HCT116 (cell line): Measurements from ENCODE around the gene UBAP1L. TPM values are rescaled to one million over a fixed set of nuclear protein-coding genes. Genes with fewer than 3 reads are reported as not detected.

Experiments used
- ATAC-seq: fragments of 200-7000 bp; cut with Tn5 transposase; 2 replicates; pipeline ENCODE4 v1.9.1; 2020; ENCODE audit warnings: mild to moderate bottlenecking, moderate library complexity
- BruUV-seq: library from RNA; stranded (reverse); fragments of 400-500 nt; replicated peaks from 2 replicates; lab custom pipeline; 2021; lab: Mats Ljungman, UMichigan
- CTCF ChIA-PET: fragments of 300-600 bp; sonication (Branson Sonifier 250); formaldehyde crosslinking; loops from one replicate; lab custom pipeline; 2021; ENCODE audit warnings: antibody characterized with exemption; lab: Charles Lee
- POLR2A ChIA-PET: fragments of 300-600, 350-600 bp; sonication (Branson Sonifier 250); formaldehyde crosslinking; loops from one replicate; lab custom pipeline; 2021; ENCODE audit warnings: antibody characterized with exemption; lab: Charles Lee
- RAD21 ChIA-PET, 2 experiments: fragments of 300-600 bp; sonication (Branson Sonifier 250); formaldehyde crosslinking; loops; one replicate each; lab custom pipeline; 2023; ENCODE audit warnings: low total read pairs in 2 of 2; ENCODE audit not compliant: uncharacterized antibody in 2 of 2, unreplicated experiment in 2 of 2, low non-redundant PET in 1 of 2; lab: Charles Lee
- DNase-seq: peaks from one replicate; pipeline ENCODE4 v3.0.0-alpha.2; 2010; ENCODE audit warnings: low read depth, low spot score
- H2AFZ ChIP-seq: fragments of 200-600 bp; shearing (Covaris generic), sonication (generic); 2 replicates; pipeline ENCODE4 v1.6.1; 2017; ENCODE audit warnings: low read depth, mixed run types, mixed read lengths, antibody characterized with exemption, low read length; ENCODE audit not compliant: poor library complexity, severe bottlenecking
- H3K27ac ChIP-seq: 2 replicates; pipeline ENCODE4 v1.5.1; 2012; ENCODE audit warnings: low read depth, low read length
- H3K27me3 ChIP-seq: fragments of 200-600 bp; sonication (generic); 2 replicates; pipeline ENCODE4 v1.6.1; 2016; ENCODE audit warnings: mixed run types, low read length, mixed read lengths; ENCODE audit not compliant: insufficient read depth
- H3K36me3 ChIP-seq, 2 experiments: fragments of 200-500 bp in 1 of 2; fragments of 200-600 bp in 1 of 2; sonication (Bioruptor generic) in 1 of 2; sonication (generic) in 1 of 2; 2 replicates each; pipeline versions ENCODE4 v1.5.1 to v1.6.1; 2014 to 2016; ENCODE audit warnings: low read length in 2 of 2, inconsistent platforms in 1 of 2, mixed read lengths in 1 of 2, mixed run types in 1 of 2; ENCODE audit not compliant: insufficient read depth in 2 of 2, control insufficient read depth in 1 of 2
- H3K4me1 ChIP-seq, 2 experiments: fragments of 200-600 bp in 1 of 2; sonication (generic) in 1 of 2; 2 replicates each; pipeline versions ENCODE4 v1.5.1 to v1.6.1; 2012 to 2017; ENCODE audit warnings: low read length in 2 of 2, inconsistent platforms in 1 of 2, mild to moderate bottlenecking in 1 of 2, mixed read lengths in 1 of 2, mixed run types in 1 of 2, moderate library complexity in 1 of 2; ENCODE audit not compliant: insufficient read depth in 2 of 2, control insufficient read depth in 1 of 2
- H3K4me2 ChIP-seq: fragments of 200-600 bp; sonication (generic); 2 replicates; pipeline ENCODE4 v1.6.1; 2017; ENCODE audit warnings: mixed run types, low read length, mixed read lengths
- H3K4me3 ChIP-seq, 2 experiments: fragments of 200-600 bp in 1 of 2; sonication (generic) in 1 of 2; replicated peaks in 1 of 2; 2 replicates each; pipeline ENCODE4 v1.5.1; 2011 to 2016; ENCODE audit warnings: low read length in 2 of 2, control low read depth in 1 of 2, low read depth in 1 of 2, mild to moderate bottlenecking in 1 of 2, mixed read lengths in 1 of 2, mixed run types in 1 of 2
- H3K79me2 ChIP-seq: fragments of 200-600 bp; sonication (generic); 2 replicates; pipeline ENCODE4 v1.6.1; 2017; ENCODE audit warnings: mild to moderate bottlenecking, mixed run types, low read length, moderate library complexity, mixed read lengths; ENCODE audit not compliant: insufficient read depth
- H3K9ac ChIP-seq: fragments of 200-600 bp; sonication (generic); 2 replicates; pipeline ENCODE4 v1.6.1; 2016; ENCODE audit warnings: low read length, mixed read lengths
- H3K9me2 ChIP-seq: fragments of 200-600 bp; sonication (generic), shearing (Covaris generic); 2 replicates; pipeline ENCODE4 v1.6.1; 2017; ENCODE audit warnings: mixed run types, mild to moderate bottlenecking, moderate library complexity; ENCODE audit not compliant: insufficient read depth
- H3K9me3 ChIP-seq, 2 experiments: fragments of 200-500 bp in 1 of 2; fragments of 200-600 bp in 1 of 2; sonication (Bioruptor generic) in 1 of 2; sonication (generic) in 1 of 2; 2 replicates each; pipeline ENCODE4 v1.6.1; 2014 to 2017; ENCODE audit warnings: low read length in 2 of 2, mixed read lengths in 2 of 2, inconsistent platforms in 1 of 2, low read depth in 1 of 2, mild to moderate bottlenecking in 1 of 2, mixed run types in 1 of 2, moderate library complexity in 1 of 2; ENCODE audit not compliant: control insufficient read depth in 1 of 2, insufficient read depth in 1 of 2
- H4K20me1 ChIP-seq: fragments of 200-600 bp; sonication (generic), shearing (Covaris generic); 2 replicates; pipeline ENCODE4 v1.6.1; 2017; ENCODE audit warnings: mixed run types, mild to moderate bottlenecking, moderate library complexity; ENCODE audit not compliant: insufficient read depth
- ATF3 ChIP-seq: IDR thresholded peaks from 2 replicates; pipeline ENCODE4 v1.6.1; 2012
- CBX3 ChIP-seq: IDR thresholded peaks from 2 replicates; pipeline ENCODE4 v1.6.1; 2012; ENCODE audit warnings: low read depth
- CEBPB ChIP-seq: IDR thresholded peaks from 2 replicates; pipeline ENCODE4 v1.6.1; 2012; ENCODE audit warnings: low read depth
- EGR1 ChIP-seq: IDR thresholded peaks from 2 replicates; pipeline ENCODE4 v1.6.1; 2012; ENCODE audit warnings: low read depth
- ELF1 ChIP-seq: IDR thresholded peaks from 2 replicates; pipeline ENCODE4 v1.6.1; 2012; ENCODE audit warnings: low read depth, borderline replicate concordance
- FOSL1 ChIP-seq: IDR thresholded peaks from 2 replicates; pipeline ENCODE4 v1.6.1; 2012; ENCODE audit warnings: low read depth
- JUND ChIP-seq: IDR thresholded peaks from 2 replicates; pipeline ENCODE4 v1.6.1; 2012
- POLR2A ChIP-seq: IDR thresholded peaks from 2 replicates; pipeline ENCODE4 v1.7.0; 2011; ENCODE audit warnings: borderline replicate concordance; ENCODE audit not compliant: insufficient read depth, insufficient read length; ENCODE audit errors: extremely low read depth
- POLR2AphosphoS5 ChIP-seq: IDR thresholded peaks from 2 replicates; pipeline ENCODE4 v1.6.1; 2011; ENCODE audit warnings: mild to moderate bottlenecking, low read depth, low read length, moderate library complexity
- RAD21 ChIP-seq: IDR thresholded peaks from 2 replicates; pipeline ENCODE4 v1.6.1; 2012; ENCODE audit warnings: low read depth, mild to moderate bottlenecking
- SIN3A ChIP-seq: IDR thresholded peaks from 2 replicates; pipeline ENCODE4 v1.6.1; 2012; ENCODE audit warnings: low read depth
- SP1 ChIP-seq: IDR thresholded peaks from 2 replicates; pipeline ENCODE4 v1.6.1; 2012; ENCODE audit warnings: low read depth
- TCF7L2 ChIP-seq: IDR thresholded peaks from 2 replicates; pipeline ENCODE4 v1.7.0; 2011; ENCODE audit warnings: borderline replicate concordance, inconsistent platforms; ENCODE audit not compliant: insufficient read depth, insufficient read length; ENCODE audit errors: extremely low read depth
- YY1 ChIP-seq: IDR thresholded peaks from 2 replicates; pipeline ENCODE4 v1.6.1; 2011; ENCODE audit warnings: low read length, low read depth, moderate library complexity, mild to moderate bottlenecking; ENCODE audit not compliant: insufficient replicate concordance; ENCODE audit errors: extremely low read depth
- ZBTB33 ChIP-seq: IDR thresholded peaks from 2 replicates; pipeline ENCODE4 v1.6.1; 2011; ENCODE audit warnings: mild to moderate bottlenecking, low read length, moderate library complexity; ENCODE audit not compliant: insufficient replicate concordance; ENCODE audit errors: extremely low read depth
- ZFX ChIP-seq: fragments of 450-650 bp; IDR thresholded peaks from 2 replicates; pipeline ENCODE4 v1.6.1; 2017
- intact Hi-C: fragments of 100-400 bp; cut with micrococcal nuclease; formaldehyde crosslinking; loops from 2 replicates; pipeline ENCODE4 v1.10.0; 2022
- total RNA-seq: library from RNA; stranded (reverse); gene quantifications from one replicate; pipeline ENCODE4 v1.2.1, GENCODE V29; 2021; ENCODE audit not compliant: unreplicated experiment
- TF ChIP-seq, protein P1 (sequence below): IDR thresholded peaks from 2 replicates; pipeline ENCODE4 v1.6.1; 2012
- TF ChIP-seq, protein P2 (sequence below): IDR thresholded peaks from 2 replicates; pipeline ENCODE4 v1.6.1; 2012; ENCODE audit warnings: low read depth

Gene UBAP1L
- total RNA-seq, 1 experiment from 2014 or later, result 4.0 TPM

DNA sequence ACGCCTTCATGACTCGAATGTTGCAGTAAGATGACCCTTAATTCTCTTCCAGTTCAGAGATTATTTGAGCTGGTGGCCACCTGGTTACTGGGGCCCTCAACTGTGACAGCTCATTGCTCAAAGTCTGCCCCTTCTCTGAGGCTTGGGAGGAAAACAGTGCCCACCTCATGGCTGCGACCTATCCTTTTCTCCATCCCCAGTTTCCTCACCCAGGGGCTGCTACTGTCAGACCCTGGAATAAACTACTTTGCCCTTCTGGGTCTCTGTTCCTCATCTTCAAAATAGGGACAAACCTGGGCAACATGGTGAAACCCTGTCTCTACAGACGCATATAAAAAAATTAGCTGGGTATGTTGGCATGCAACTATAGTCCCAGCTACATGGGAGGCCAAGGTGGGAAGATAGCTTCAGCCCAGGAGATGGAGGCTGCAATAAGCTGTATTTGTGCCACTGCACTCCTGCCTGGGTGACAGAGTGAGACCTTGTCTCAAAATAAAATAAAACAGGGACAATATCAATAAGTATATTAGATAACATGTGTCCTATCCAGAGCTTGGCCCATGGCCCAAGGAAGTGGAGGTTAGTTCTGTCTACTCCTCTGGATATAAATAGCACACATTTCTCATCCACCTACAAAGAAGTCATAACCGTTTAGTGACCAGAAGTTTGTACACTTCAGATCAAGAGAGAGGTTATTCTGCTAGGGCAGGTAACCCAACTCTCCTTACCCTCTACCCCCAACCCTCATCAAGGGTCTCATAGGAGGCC, 45.0 kb downstream of the UBAP1L start:
- intact Hi-C loops, result no loop called here
- no peaks in the 10 kb centered on the region for H3K9me2 ChIP-seq
- H3K9me3 ChIP-seq, result no peaks in the 10 kb centered on the region
- no peak overlapping the region for H3K27ac ChIP-seq
- H3K9ac ChIP-seq, result no peak overlapping the region
- no peak for TF ChIP-seq SIN3A
- no peak for TF ChIP-seq TCF7L2
- TF ChIP-seq ATF3, result no peak
- TF ChIP-seq, protein P1, sequence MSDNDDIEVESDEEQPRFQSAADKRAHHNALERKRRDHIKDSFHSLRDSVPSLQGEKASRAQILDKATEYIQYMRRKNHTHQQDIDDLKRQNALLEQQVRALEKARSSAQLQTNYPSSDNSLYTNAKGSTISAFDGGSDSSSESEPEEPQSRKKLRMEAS, result no peak
- TF ChIP-seq EGR1, result no peak
- TF ChIP-seq FOSL1, result no peak
- TF ChIP-seq SP1, result no peak
- TF ChIP-seq ZBTB33, result no peak
- no peak for TF ChIP-seq JUND
- TF ChIP-seq ZFX, result no peak
- no peak for TF ChIP-seq YY1
- no peak for TF ChIP-seq CBX3
- TF ChIP-seq, protein P2, sequence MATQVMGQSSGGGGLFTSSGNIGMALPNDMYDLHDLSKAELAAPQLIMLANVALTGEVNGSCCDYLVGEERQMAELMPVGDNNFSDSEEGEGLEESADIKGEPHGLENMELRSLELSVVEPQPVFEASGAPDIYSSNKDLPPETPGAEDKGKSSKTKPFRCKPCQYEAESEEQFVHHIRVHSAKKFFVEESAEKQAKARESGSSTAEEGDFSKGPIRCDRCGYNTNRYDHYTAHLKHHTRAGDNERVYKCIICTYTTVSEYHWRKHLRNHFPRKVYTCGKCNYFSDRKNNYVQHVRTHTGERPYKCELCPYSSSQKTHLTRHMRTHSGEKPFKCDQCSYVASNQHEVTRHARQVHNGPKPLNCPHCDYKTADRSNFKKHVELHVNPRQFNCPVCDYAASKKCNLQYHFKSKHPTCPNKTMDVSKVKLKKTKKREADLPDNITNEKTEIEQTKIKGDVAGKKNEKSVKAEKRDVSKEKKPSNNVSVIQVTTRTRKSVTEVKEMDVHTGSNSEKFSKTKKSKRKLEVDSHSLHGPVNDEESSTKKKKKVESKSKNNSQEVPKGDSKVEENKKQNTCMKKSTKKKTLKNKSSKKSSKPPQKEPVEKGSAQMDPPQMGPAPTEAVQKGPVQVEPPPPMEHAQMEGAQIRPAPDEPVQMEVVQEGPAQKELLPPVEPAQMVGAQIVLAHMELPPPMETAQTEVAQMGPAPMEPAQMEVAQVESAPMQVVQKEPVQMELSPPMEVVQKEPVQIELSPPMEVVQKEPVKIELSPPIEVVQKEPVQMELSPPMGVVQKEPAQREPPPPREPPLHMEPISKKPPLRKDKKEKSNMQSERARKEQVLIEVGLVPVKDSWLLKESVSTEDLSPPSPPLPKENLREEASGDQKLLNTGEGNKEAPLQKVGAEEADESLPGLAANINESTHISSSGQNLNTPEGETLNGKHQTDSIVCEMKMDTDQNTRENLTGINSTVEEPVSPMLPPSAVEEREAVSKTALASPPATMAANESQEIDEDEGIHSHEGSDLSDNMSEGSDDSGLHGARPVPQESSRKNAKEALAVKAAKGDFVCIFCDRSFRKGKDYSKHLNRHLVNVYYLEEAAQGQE, result no peak
- TF ChIP-seq RAD21, result no peak
- TF ChIP-seq POLR2A, result no peak
- no peak for TF ChIP-seq POLR2AphosphoS5
- TF ChIP-seq CEBPB, result no peak
- TF ChIP-seq ELF1, result no peak
- POLR2A ChIA-PET, result no interaction called here
- no peaks in the 10 kb centered on the region for H3K79me2 ChIP-seq
- no peak overlapping the region for H3K4me3 ChIP-seq
- no peak for ATAC-seq
- RAD21 ChIA-PET, result no interaction called here
- no peak overlapping the region for H3K4me2 ChIP-seq
- no peaks in the 10 kb centered on the region for H3K27me3 ChIP-seq
- no peaks in the 10 kb centered on the region for H4K20me1 ChIP-seq
- no TSS peak for BruUV-seq
- CTCF ChIA-PET, result interaction anchor here (0.8 kb wide), 1 partner anchor 15 kb away, joined by 4 read pairs; no protein-coding TSS in a partner anchor
- no peaks in the 10 kb centered on the region for H3K36me3 ChIP-seq
- H2AFZ ChIP-seq, result no peak overlapping the region
- H3K4me1 ChIP-seq, result no peaks in the 10 kb centered on the region
- no peak for DNase-seq
